ENCODE data around the gene LRRC71. TPM values are rescaled to one million over a fixed set of nuclear protein-coding genes. Genes with fewer than 3 reads are reported as not detected.

The LRRC71 gene
- total and polyA plus RNA-seq, 2 of the 13 experiments (the other 11 are each of a cell fraction or from before 2014, with no cell fraction given), result not detected

DNA sequence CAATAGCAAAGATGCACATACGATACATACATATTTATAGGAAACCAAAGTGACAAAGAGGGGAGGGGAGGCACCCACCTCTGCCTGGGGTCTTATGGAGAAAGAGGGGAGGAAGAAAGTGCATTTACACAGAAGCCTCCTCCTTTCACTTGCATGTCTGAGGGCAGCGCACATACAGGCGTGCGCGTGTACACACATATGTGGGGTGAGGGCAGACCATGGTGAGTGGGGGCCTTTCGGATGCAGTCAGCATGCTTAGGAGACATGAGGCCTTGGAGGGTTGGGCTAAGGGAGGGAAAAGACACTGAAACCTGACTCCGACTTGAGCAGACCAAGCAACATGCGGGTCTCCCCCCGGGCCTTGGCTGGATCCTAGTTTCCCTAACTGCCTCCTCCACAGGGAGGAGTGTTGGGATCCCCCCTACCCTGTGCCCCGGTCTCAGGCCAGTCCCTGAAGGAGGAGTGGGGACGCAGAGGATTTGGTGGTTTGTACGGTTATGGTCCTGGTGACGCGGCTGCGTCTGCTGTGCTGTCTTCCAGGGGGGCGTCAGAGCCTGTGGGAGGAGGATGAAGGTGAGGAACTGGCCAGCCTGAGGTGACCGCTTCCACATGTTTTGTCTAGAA, 15.2 kb downstream of the LRRC71 start (continued):
- TF ChIP-seq, protein P1, sequence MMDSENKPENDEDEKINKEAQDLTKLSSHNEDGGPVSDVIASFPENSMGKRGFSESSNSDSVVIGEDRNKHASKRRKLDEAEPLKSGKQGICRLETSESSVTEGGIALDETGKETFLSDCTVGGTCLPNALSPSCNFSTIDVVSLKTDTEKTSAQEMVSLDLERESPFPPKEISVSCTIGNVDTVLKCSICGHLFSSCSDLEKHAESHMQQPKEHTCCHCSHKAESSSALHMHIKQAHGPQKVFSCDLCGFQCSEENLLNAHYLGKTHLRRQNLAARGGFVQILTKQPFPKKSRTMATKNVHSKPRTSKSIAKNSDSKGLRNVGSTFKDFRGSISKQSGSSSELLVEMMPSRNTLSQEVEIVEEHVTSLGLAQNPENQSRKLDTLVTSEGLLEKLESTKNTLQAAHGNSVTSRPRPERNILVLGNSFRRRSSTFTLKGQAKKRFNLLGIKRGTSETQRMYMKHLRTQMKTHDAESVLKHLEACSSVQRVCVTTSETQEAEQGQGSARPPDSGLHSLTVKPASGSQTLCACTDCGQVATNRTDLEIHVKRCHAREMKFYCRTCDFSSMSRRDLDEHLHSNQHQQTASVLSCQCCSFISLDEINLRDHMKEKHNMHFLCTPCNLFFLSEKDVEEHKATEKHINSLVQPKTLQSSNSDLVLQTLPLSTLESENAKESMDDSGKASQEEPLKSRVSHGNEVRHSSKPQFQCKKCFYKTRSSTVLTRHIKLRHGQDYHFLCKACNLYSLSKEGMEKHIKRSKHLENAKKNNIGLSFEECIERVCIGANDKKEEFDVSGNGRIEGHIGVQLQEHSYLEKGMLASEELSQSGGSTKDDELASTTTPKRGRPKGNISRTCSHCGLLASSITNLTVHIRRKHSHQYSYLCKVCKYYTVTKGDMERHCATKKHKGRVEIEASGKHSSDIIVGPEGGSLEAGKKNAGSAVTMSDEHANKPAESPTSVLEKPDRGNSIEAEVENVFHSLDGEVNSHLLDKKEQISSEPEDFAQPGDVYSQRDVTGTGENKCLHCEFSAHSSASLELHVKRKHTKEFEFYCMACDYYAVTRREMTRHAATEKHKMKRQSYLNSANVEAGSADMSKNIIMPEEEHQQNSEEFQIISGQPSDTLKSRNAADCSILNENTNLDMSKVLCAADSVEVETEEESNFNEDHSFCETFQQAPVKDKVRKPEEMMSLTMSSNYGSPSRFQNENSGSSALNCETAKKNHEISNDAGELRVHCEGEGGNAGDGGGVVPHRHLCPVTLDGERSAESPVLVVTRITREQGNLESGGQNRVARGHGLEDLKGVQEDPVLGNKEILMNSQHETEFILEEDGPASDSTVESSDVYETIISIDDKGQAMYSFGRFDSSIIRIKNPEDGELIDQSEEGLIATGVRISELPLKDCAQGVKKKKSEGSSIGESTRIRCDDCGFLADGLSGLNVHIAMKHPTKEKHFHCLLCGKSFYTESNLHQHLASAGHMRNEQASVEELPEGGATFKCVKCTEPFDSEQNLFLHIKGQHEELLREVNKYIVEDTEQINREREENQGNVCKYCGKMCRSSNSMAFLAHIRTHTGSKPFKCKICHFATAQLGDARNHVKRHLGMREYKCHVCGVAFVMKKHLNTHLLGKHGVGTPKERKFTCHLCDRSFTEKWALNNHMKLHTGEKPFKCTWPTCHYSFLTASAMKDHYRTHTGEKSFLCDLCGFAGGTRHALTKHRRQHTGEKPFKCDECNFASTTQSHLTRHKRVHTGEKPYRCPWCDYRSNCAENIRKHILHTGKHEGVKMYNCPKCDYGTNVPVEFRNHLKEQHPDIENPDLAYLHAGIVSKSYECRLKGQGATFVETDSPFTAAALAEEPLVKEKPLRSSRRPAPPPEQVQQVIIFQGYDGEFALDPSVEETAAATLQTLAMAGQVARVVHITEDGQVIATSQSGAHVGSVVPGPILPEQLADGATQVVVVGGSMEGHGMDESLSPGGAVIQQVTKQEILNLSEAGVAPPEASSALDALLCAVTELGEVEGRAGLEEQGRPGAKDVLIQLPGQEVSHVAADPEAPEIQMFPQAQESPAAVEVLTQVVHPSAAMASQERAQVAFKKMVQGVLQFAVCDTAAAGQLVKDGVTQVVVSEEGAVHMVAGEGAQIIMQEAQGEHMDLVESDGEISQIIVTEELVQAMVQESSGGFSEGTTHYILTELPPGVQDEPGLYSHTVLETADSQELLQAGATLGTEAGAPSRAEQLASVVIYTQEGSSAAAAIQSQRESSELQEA (CRISPR knock-in tag; IDR thresholded peaks at IDR 0.05; ENCODE audit: not compliant biosample characterization), result no peak
- no peak for TF ChIP-seq ZNF761 (CRISPR knock-in tag; conservative IDR thresholded peaks at IDR 0.05)
- TF ChIP-seq, protein P2, sequence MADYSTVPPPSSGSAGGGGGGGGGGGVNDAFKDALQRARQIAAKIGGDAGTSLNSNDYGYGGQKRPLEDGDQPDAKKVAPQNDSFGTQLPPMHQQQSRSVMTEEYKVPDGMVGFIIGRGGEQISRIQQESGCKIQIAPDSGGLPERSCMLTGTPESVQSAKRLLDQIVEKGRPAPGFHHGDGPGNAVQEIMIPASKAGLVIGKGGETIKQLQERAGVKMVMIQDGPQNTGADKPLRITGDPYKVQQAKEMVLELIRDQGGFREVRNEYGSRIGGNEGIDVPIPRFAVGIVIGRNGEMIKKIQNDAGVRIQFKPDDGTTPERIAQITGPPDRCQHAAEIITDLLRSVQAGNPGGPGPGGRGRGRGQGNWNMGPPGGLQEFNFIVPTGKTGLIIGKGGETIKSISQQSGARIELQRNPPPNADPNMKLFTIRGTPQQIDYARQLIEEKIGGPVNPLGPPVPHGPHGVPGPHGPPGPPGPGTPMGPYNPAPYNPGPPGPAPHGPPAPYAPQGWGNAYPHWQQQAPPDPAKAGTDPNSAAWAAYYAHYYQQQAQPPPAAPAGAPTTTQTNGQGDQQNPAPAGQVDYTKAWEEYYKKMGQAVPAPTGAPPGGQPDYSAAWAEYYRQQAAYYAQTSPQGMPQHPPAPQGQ (CRISPR knock-in tag; IDR thresholded peaks at IDR 0.05; ENCODE audit: borderline replicate concordance), result no peak

All from HepG2 (cell line).